Liver (tissue), 9 donors: ENCODE measurements around the gene HOXD1. TPM values are rescaled to one million over a fixed set of nuclear protein-coding genes. Genes with fewer than 3 reads are reported as not detected.

Experiments used
- DNase-seq: peaks from one replicate; pipeline ENCODE4 v3.0.0-alpha.2; 2017; ENCODE audit warnings: low spot score
- H3K27ac ChIP-seq, 2 donors: one replicate each; pipeline ENCODE4 v1.7.0; 2013; ENCODE audit warnings: inconsistent platforms in 2 of 2, low read length in 2 of 2, control low read depth in 1 of 2, low read depth in 1 of 2, mild to moderate bottlenecking in 1 of 2
- H3K27me3 ChIP-seq, 4 donors: one replicate each; pipeline versions ENCODE4 v1.6.1 to v1.7.0; 2013; ENCODE audit warnings: low read length in 3 of 4, inconsistent platforms in 1 of 4, mild to moderate bottlenecking in 1 of 4, moderate library complexity in 1 of 4; ENCODE audit not compliant: control insufficient read depth in 4 of 4, insufficient read depth in 4 of 4
- H3K36me3 ChIP-seq, 4 donors: one replicate each; pipeline versions ENCODE4 v1.6.1 to v1.7.0; 2013; ENCODE audit warnings: low read length in 3 of 4, mild to moderate bottlenecking in 3 of 4, low read depth in 1 of 4, moderate library complexity in 1 of 4; ENCODE audit not compliant: control insufficient read depth in 4 of 4, insufficient read depth in 3 of 4
- H3K4me1 ChIP-seq, 4 donors: one replicate each; pipeline versions ENCODE4 v1.6.1 to v1.7.0; 2013; ENCODE audit warnings: low read length in 3 of 4, mild to moderate bottlenecking in 3 of 4, moderate library complexity in 1 of 4; ENCODE audit not compliant: control insufficient read depth in 4 of 4, insufficient read depth in 4 of 4
- H3K4me3 ChIP-seq, 3 donors: one replicate each; pipeline versions ENCODE4 v1.6.1 to v1.7.0; 2013; ENCODE audit warnings: low read length in 3 of 3, control low read depth in 1 of 3, low read depth in 1 of 3, mild to moderate bottlenecking in 1 of 3
- H3K9ac ChIP-seq, 2 donors: one replicate each; pipeline ENCODE4 v1.7.0; 2013; ENCODE audit warnings: low read length in 2 of 2, mild to moderate bottlenecking in 2 of 2, moderate library complexity in 2 of 2, control low read depth in 1 of 2, low read depth in 1 of 2
- H3K9me3 ChIP-seq, 4 donors: one replicate each; pipeline versions ENCODE4 v1.6.1 to v1.7.0; 2013; ENCODE audit warnings: low read length in 3 of 4; ENCODE audit not compliant: control insufficient read depth in 4 of 4
- CTCF ChIP-seq: fragments of 150-350 bp; IDR thresholded peaks from 2 replicates; pipeline ENCODE4 v1.5.1; 2017; ENCODE audit warnings: improper control_type of control experiment, low read depth, low read length; ENCODE audit not compliant: missing input control
- EGR1 ChIP-seq, 2 donors: IDR thresholded peaks; 2 replicates each; pipeline ENCODE4 v1.6.1; 2016 to 2018; ENCODE audit warnings: antibody characterized with exemption in 2 of 2, low read depth in 2 of 2
- FOXA1 ChIP-seq: IDR thresholded peaks from 2 replicates; pipeline ENCODE4 v1.6.1; 2016; ENCODE audit warnings: antibody characterized with exemption
- FOXA2 ChIP-seq: IDR thresholded peaks from 2 replicates; pipeline ENCODE4 v1.6.1; 2016; ENCODE audit warnings: antibody characterized with exemption
- HNF4A ChIP-seq, 2 donors: conservative IDR thresholded peaks; 2 replicates each; pipeline ENCODE4 v1.6.1; 2016; ENCODE audit warnings: antibody characterized with exemption in 2 of 2, mild to moderate bottlenecking in 2 of 2
- NR2F2 ChIP-seq: IDR thresholded peaks from 2 replicates; pipeline ENCODE4 v1.6.1; 2016; ENCODE audit warnings: antibody characterized with exemption
- RAD21 ChIP-seq, 2 donors: IDR thresholded peaks; 2 replicates each; pipeline ENCODE4 v1.6.1; 2016; ENCODE audit warnings: antibody characterized with exemption in 2 of 2, mild to moderate bottlenecking in 2 of 2
- RXRA ChIP-seq, 2 donors: IDR thresholded peaks; 2 replicates each; pipeline ENCODE4 v1.6.1; 2017 to 2018; ENCODE audit warnings: antibody characterized with exemption in 2 of 2, mild to moderate bottlenecking in 1 of 2
- SP1 ChIP-seq: IDR thresholded peaks from 2 replicates; pipeline ENCODE4 v1.6.1; 2018; ENCODE audit warnings: antibody characterized with exemption, mild to moderate bottlenecking
- TAF1 ChIP-seq: conservative IDR thresholded peaks from 2 replicates; pipeline ENCODE4 v1.6.1; 2016; ENCODE audit warnings: antibody characterized with exemption, mild to moderate bottlenecking
- YY1 ChIP-seq: IDR thresholded peaks from 2 replicates; pipeline ENCODE4 v1.6.1; 2016; ENCODE audit warnings: antibody characterized with exemption, mild to moderate bottlenecking
- WGBS: extraction: QIAGEN DNeasy Blood & Tissue Kit; methylation state at CpG from one replicate; pipeline ENCODE4 v1.1.7; 2013; 5-methylcytosine and 5-hydroxymethylcytosine counted together
- polyA plus RNA-seq, 2 donors: library from polyadenylated mRNA; stranded (reverse) in 1 of 2; unstranded in 1 of 2; fragments of 200-250 nt in 1 of 2; fragments of >200 nt in 1 of 2; fragmentation: Nextera tagmentation in 1 of 2; extraction: Ambion mirVana in 1 of 2; gene quantifications; one replicate each; pipeline versions ENCODE4 v1.2.1 to v1.2.3, GENCODE V29; 2013 to 2015
- total RNA-seq, 2 donors: library from RNA; depleted of rRNA; stranded (reverse); fragments of >200 nt; gene quantifications; one replicate each; pipeline ENCODE4 v1.2.3, GENCODE V29; 2014
- TF ChIP-seq, protein P1 (sequence below): IDR thresholded peaks from 2 replicates; pipeline ENCODE4 v1.6.1; 2016; ENCODE audit warnings: antibody characterized with exemption
- TF ChIP-seq, protein P2 (sequence below): IDR thresholded peaks from 2 replicates; pipeline ENCODE4 v1.6.1; 2016; ENCODE audit warnings: antibody characterized with exemption, mild to moderate bottlenecking
- TF ChIP-seq, protein P3 (sequence below): IDR thresholded peaks from 2 replicates; pipeline ENCODE4 v1.6.1; 2016; ENCODE audit warnings: antibody characterized with exemption
- TF ChIP-seq, protein P4 (sequence below): IDR thresholded peaks from 2 replicates; pipeline ENCODE4 v1.6.1; 2016; ENCODE audit warnings: antibody characterized with exemption
- donor health status: healthy.
- donor health status: healthy.
- donor health status: healthy.
- donor health status: healthy.
- donor health status: healthy.

The HOXD1 gene
- total and polyA plus RNA-seq, 4 donors = not detected

- H3K4me1 ChIP-seq = peaks cover 6 to 17% (median 10%) of the 10 kb centered on the region in 4 donors
- 4% methylated on average over 48 of the region's 48 CpGs for WGBS
- H3K9me3 ChIP-seq = peaks cover 0 to 4% (median 0%) of the 10 kb centered on the region in 4 donors
- TF ChIP-seq SP1 (no peak), TAF1 (no peak), FOXA1 (no peak), YY1 (no peak), RXRA (IDR thresholded peaks at IDR 0.05) (no peak), FOXA2 (no peak), HNF4A (conservative IDR thresholded peaks at IDR 0.05) (no peak)
- TF ChIP-seq, protein P1, sequence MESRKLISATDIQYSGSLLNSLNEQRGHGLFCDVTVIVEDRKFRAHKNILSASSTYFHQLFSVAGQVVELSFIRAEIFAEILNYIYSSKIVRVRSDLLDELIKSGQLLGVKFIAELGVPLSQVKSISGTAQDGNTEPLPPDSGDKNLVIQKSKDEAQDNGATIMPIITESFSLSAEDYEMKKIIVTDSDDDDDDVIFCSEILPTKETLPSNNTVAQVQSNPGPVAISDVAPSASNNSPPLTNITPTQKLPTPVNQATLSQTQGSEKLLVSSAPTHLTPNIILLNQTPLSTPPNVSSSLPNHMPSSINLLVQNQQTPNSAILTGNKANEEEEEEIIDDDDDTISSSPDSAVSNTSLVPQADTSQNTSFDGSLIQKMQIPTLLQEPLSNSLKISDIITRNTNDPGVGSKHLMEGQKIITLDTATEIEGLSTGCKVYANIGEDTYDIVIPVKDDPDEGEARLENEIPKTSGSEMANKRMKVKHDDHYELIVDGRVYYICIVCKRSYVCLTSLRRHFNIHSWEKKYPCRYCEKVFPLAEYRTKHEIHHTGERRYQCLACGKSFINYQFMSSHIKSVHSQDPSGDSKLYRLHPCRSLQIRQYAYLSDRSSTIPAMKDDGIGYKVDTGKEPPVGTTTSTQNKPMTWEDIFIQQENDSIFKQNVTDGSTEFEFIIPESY = no peak
- TF ChIP-seq, protein P2, sequence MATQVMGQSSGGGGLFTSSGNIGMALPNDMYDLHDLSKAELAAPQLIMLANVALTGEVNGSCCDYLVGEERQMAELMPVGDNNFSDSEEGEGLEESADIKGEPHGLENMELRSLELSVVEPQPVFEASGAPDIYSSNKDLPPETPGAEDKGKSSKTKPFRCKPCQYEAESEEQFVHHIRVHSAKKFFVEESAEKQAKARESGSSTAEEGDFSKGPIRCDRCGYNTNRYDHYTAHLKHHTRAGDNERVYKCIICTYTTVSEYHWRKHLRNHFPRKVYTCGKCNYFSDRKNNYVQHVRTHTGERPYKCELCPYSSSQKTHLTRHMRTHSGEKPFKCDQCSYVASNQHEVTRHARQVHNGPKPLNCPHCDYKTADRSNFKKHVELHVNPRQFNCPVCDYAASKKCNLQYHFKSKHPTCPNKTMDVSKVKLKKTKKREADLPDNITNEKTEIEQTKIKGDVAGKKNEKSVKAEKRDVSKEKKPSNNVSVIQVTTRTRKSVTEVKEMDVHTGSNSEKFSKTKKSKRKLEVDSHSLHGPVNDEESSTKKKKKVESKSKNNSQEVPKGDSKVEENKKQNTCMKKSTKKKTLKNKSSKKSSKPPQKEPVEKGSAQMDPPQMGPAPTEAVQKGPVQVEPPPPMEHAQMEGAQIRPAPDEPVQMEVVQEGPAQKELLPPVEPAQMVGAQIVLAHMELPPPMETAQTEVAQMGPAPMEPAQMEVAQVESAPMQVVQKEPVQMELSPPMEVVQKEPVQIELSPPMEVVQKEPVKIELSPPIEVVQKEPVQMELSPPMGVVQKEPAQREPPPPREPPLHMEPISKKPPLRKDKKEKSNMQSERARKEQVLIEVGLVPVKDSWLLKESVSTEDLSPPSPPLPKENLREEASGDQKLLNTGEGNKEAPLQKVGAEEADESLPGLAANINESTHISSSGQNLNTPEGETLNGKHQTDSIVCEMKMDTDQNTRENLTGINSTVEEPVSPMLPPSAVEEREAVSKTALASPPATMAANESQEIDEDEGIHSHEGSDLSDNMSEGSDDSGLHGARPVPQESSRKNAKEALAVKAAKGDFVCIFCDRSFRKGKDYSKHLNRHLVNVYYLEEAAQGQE = no peak
- no peak within 1 kb of the TSS for H3K27ac ChIP-seq
- H3K27me3 ChIP-seq = peaks cover 11 to 41% (median 23%) of the 10 kb centered on the region in 4 donors
- DNase-seq = no peak
- H3K9ac ChIP-seq = no peak within 1 kb of the TSS
- no peak within 1 kb of the TSS for H3K4me3 ChIP-seq
- no peaks in the 10 kb centered on the region for H3K36me3 ChIP-seq
Observed at GRCh38 chr2:176156807-176157498, 31.5 kb upstream of the HOXD1 start, which contains the start of gene HOXD3. Gene HOXD3 (plus strand): TSS chr2:176157307. CDS start chr2:176169115, 11,808 bp downstream.

DNA sequence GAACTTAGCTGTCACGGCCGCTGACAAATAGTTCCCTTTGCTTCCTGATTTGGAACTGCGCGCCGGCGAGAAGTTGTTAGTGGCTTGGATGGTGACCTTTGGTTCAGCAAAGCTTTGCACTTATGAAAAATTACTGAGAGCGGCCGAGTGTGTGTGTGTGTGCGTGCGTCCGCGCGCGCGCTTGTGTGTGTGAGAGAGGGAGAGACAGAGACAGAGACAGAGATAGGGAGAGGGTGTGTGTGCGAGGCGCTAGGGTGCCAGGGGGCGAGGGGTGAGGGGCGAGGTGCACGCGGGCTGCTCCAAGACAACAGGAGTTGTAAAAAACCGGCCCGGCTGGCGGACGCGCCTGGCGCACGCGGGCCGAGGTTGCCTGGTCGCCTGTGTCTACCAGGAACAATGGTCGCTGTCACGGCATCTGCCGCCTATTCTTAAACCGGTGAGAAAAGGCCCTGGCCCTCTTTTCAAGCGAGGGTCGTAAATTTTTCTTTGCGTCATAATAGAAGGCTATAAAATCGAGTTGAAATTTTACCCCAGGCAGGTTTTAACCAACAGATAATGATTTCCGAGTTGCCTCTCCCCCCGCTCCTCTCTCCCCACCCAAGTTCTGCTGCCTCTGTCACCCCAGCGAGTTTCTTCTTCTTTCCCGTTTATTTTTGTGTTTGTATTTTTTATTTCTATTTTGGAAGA, 30.8 kb upstream of the HOXD1 start:
- Histone ChIP-seq H3K9ac (no peak overlapping the region), H3K4me1 (peaks cover 6 to 21% (median 10%) of the 10 kb centered on the region in 4 donors), H3K27ac (no peak overlapping the region), H3K27me3 (peaks cover 11 to 45% (median 24%) of the 10 kb centered on the region in 4 donors), H3K36me3 (no peaks in the 10 kb centered on the region), H3K4me3 (no peak overlapping the region), H3K9me3 (peaks cover 0 to 4% (median 0%) of the 10 kb centered on the region in 4 donors)
- TF ChIP-seq CTCF (no peak), FOXA2 (no peak), FOXA1 (no peak), SP1 (no peak), TAF1 (no peak), RAD21 (IDR thresholded peaks at IDR 0.05) (no peak), YY1 (no peak), NR2F2 (no peak), RXRA (IDR thresholded peaks at IDR 0.05) (no peak), HNF4A (conservative IDR thresholded peaks at IDR 0.05) (no peak), EGR1 (IDR thresholded peaks at IDR 0.05; ENCODE audit: low read depth in 2 of 2) (no peak)
- TF ChIP-seq, protein P1 = no peak
- TF ChIP-seq, protein P3, sequence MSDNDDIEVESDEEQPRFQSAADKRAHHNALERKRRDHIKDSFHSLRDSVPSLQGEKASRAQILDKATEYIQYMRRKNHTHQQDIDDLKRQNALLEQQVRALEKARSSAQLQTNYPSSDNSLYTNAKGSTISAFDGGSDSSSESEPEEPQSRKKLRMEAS = no peak
- TF ChIP-seq, protein P4, sequence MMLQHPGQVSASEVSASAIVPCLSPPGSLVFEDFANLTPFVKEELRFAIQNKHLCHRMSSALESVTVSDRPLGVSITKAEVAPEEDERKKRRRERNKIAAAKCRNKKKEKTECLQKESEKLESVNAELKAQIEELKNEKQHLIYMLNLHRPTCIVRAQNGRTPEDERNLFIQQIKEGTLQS = no peak
- TF ChIP-seq, protein P2 = no peak
- DNase-seq = no peak
- 8% methylated on average over 43 of the region's 43 CpGs for WGBS
